ENCODE results near the gene KLHL30.

The KLHL30 gene

DNA sequence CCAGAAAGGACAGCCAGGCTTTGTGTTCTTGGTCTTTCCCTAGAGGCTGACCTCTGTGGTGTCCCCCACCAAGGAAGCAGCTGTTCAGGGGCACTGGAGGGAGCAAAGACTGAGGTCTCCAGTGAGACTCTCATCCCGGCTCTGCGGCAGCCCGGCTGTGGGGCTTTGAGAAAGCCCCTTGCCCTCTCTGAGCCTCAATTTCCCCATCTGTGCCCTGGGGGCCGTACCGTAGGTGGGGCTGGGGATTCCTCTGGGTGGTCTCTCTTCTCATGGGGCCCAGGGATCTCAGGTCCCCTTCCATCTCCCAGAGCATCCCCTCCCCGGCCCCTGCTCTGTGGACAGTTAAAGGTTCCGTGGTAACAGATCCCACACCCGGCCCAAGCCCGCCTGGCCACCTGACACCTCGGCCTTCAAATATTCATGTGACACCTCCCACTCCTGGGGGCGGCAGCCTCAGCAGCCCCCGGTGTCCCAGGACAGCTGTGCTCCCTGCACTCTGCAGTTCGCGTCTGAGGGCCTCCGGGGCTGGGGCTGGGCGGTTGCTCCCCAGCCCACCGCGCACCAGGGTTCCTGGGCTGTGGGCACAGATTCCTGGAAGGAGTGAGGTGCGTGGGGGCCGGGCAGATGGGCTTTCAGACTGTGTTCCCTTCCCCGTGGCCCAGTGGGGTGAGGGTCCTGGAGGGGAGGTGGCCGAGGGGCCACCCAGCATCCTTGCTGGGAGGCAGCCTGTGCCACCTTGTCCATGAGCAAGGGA lies 15.1 kb upstream of the KLHL30 start:
- no peak for ATAC-seq
- TF ChIP-seq ARNTL (CRISPR knock-in tag; IDR thresholded peaks at IDR 0.05; ENCODE audit: borderline replicate concordance, low read depth): no peak
- TF ChIP-seq BACH2 (CRISPR knock-in tag; IDR thresholded peaks at IDR 0.05; ENCODE audit: borderline replicate concordance): no peak
- TF ChIP-seq, protein P1, sequence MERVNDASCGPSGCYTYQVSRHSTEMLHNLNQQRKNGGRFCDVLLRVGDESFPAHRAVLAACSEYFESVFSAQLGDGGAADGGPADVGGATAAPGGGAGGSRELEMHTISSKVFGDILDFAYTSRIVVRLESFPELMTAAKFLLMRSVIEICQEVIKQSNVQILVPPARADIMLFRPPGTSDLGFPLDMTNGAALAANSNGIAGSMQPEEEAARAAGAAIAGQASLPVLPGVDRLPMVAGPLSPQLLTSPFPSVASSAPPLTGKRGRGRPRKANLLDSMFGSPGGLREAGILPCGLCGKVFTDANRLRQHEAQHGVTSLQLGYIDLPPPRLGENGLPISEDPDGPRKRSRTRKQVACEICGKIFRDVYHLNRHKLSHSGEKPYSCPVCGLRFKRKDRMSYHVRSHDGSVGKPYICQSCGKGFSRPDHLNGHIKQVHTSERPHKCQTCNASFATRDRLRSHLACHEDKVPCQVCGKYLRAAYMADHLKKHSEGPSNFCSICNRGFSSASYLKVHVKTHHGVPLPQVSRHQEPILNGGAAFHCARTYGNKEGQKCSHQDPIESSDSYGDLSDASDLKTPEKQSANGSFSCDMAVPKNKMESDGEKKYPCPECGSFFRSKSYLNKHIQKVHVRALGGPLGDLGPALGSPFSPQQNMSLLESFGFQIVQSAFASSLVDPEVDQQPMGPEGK (CRISPR knock-in tag; IDR thresholded peaks at IDR 0.05; ENCODE audit: borderline replicate concordance): no peak
- no peak for TF ChIP-seq OSR1 (CRISPR knock-in tag; IDR thresholded peaks at IDR 0.05)
- TF ChIP-seq CSDC2 (CRISPR knock-in tag; IDR thresholded peaks at IDR 0.05): no peak
- no peak for TF ChIP-seq ISL1 (CRISPR knock-in tag; IDR thresholded peaks at IDR 0.05)
- no peak for TF ChIP-seq TSHZ2 (CRISPR knock-in tag; IDR thresholded peaks at IDR 0.05)
- TF ChIP-seq RARB (CRISPR knock-in tag; IDR thresholded peaks at IDR 0.05): no peak
- TF ChIP-seq ZNF70 (CRISPR knock-in tag; IDR thresholded peaks at IDR 0.05): no peak
- TF ChIP-seq, protein P2, sequence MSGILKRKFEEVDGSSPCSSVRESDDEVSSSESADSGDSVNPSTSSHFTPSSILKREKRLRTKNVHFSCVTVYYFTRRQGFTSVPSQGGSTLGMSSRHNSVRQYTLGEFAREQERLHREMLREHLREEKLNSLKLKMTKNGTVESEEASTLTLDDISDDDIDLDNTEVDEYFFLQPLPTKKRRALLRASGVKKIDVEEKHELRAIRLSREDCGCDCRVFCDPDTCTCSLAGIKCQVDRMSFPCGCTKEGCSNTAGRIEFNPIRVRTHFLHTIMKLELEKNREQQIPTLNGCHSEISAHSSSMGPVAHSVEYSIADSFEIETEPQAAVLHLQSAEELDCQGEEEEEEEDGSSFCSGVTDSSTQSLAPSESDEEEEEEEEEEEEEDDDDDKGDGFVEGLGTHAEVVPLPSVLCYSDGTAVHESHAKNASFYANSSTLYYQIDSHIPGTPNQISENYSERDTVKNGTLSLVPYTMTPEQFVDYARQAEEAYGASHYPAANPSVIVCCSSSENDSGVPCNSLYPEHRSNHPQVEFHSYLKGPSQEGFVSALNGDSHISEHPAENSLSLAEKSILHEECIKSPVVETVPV (CRISPR knock-in tag; IDR thresholded peaks at IDR 0.05): no peak
- TF ChIP-seq, protein P3, sequence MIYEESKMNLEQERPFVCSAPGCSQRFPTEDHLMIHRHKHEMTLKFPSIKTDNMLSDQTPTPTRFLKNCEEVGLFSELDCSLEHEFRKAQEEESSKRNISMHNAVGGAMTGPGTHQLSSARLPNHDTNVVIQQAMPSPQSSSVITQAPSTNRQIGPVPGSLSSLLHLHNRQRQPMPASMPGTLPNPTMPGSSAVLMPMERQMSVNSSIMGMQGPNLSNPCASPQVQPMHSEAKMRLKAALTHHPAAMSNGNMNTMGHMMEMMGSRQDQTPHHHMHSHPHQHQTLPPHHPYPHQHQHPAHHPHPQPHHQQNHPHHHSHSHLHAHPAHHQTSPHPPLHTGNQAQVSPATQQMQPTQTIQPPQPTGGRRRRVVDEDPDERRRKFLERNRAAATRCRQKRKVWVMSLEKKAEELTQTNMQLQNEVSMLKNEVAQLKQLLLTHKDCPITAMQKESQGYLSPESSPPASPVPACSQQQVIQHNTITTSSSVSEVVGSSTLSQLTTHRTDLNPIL (CRISPR knock-in tag; IDR thresholded peaks at IDR 0.05; ENCODE audit: low read depth): no peak
- TF ChIP-seq ZC3H10 (CRISPR knock-in tag; IDR thresholded peaks at IDR 0.05): no peak
- no peak for TF ChIP-seq TCF4 (CRISPR knock-in tag; IDR thresholded peaks at IDR 0.05; ENCODE audit: borderline replicate concordance)
- no peak for TF ChIP-seq ZFP3 (CRISPR knock-in tag; IDR thresholded peaks at IDR 0.05)
- no peak for TF ChIP-seq PPARA (CRISPR knock-in tag; IDR thresholded peaks at IDR 0.05; ENCODE audit: borderline replicate concordance)

GRCh38 chr2:238123991-238124470 lies 14.4 kb upstream of the KLHL30 start:
- TF ChIP-seq ZNF8 (CRISPR knock-in tag; IDR thresholded peaks at IDR 0.05): no peak
- no peak for TF ChIP-seq ZFP30 (CRISPR knock-in tag; IDR thresholded peaks at IDR 0.05)
- no peak for TF ChIP-seq ZNF70 (CRISPR knock-in tag; IDR thresholded peaks at IDR 0.05)
- no peak for TF ChIP-seq ZFP3 (CRISPR knock-in tag; IDR thresholded peaks at IDR 0.05)
- TF ChIP-seq GLIS3 (CRISPR knock-in tag; IDR thresholded peaks at IDR 0.05): no peak
- TF ChIP-seq ZC3H10 (CRISPR knock-in tag; IDR thresholded peaks at IDR 0.05): no peak
- TF ChIP-seq, protein P1 (CRISPR knock-in tag; IDR thresholded peaks at IDR 0.05; ENCODE audit: borderline replicate concordance): no peak
- no peak for ATAC-seq

- no peak for ATAC-seq
- TF ChIP-seq ZNF565 (CRISPR knock-in tag; conservative IDR thresholded peaks at IDR 0.05; ENCODE audit: low read depth): no peak
- TF ChIP-seq GLIS3 (CRISPR knock-in tag; IDR thresholded peaks at IDR 0.05): no peak
- TF ChIP-seq ARNTL (CRISPR knock-in tag; IDR thresholded peaks at IDR 0.05; ENCODE audit: borderline replicate concordance, low read depth): no peak
- no peak for TF ChIP-seq RARB (CRISPR knock-in tag; IDR thresholded peaks at IDR 0.05)
- no peak for TF ChIP-seq ZNF70 (CRISPR knock-in tag; IDR thresholded peaks at IDR 0.05)
Measured at GRCh38 chr2:238124488-238125126, 13.9 kb upstream of the KLHL30 start.

Measured in SK-N-SH treated with all-trans-retinoic acid at 6 μM for 48 hours (cell line).